Measurements from ENCODE around the gene PRIM2. TPM values are rescaled to one million over a fixed set of nuclear protein-coding genes. Genes with fewer than 3 reads are reported as not detected.
"Not testable (repeated sequence)": the region's sequence is repeated elsewhere in the genome, so short reads cannot be mapped to it uniquely, and the experiment has no call there.

PRIM2 gene
- polyA plus RNA-seq, 1 donor (not counting 4 experiments of a cell fraction or from before 2014, with no cell fraction given), result 12.8 TPM

GRCh38 chr6:57469072-57469471, 151.6 kb downstream of the PRIM2 start:
- no peaks in the 10 kb centered on the region for H3K9me1 ChIP-seq (ENCODE audit: control insufficient read depth, extremely low read depth, insufficient read depth, low read length)
- no peaks in the 10 kb centered on the region for H3K27me3 ChIP-seq (ENCODE audit: control insufficient read depth, extremely low read depth, insufficient read depth, low read length)
- dilution Hi-C loops (cut with MboI; ENCODE audit: extremely low pct_ligation_motif_present, low sequenced_read_pairs), result no loop called here
- H3K27ac ChIP-seq (ENCODE audit: control insufficient read depth, insufficient read depth, low read length), result no peak overlapping the region
- no peak overlapping the region for H2AFZ ChIP-seq (ENCODE audit: control insufficient read depth, low read length)
- no peak for DNase-seq (ENCODE audit: low read depth, low spot score)
- H3K9ac ChIP-seq (ENCODE audit: control insufficient read depth, extremely low read depth, insufficient read depth, low read length), result no peak overlapping the region
- H3K36me3 ChIP-seq (ENCODE audit: control insufficient read depth in 2 of 2, extremely low read depth in 1 of 2, insufficient read depth in 2 of 2, low read length in 2 of 2), result no peaks in the 10 kb centered on the region
- no peaks in the 10 kb centered on the region for H4K20me1 ChIP-seq (ENCODE audit: control insufficient read depth, extremely low read depth, insufficient read depth, low read length)
- H3K4me2 ChIP-seq (ENCODE audit: control insufficient read depth, extremely low read depth, insufficient read depth, low read depth, low read length), result no peak overlapping the region
- H3K9me3 ChIP-seq (ENCODE audit: control insufficient read depth, low read depth, low read length), result no peaks in the 10 kb centered on the region
- no peaks in the 10 kb centered on the region for H3K4me1 ChIP-seq (ENCODE audit: control insufficient read depth, extremely low read depth, insufficient read depth, low read length)
- no peaks in the 10 kb centered on the region for H3K79me2 ChIP-seq (ENCODE audit: control insufficient read depth, insufficient read depth, low read length)
- TF ChIP-seq, protein P1, sequence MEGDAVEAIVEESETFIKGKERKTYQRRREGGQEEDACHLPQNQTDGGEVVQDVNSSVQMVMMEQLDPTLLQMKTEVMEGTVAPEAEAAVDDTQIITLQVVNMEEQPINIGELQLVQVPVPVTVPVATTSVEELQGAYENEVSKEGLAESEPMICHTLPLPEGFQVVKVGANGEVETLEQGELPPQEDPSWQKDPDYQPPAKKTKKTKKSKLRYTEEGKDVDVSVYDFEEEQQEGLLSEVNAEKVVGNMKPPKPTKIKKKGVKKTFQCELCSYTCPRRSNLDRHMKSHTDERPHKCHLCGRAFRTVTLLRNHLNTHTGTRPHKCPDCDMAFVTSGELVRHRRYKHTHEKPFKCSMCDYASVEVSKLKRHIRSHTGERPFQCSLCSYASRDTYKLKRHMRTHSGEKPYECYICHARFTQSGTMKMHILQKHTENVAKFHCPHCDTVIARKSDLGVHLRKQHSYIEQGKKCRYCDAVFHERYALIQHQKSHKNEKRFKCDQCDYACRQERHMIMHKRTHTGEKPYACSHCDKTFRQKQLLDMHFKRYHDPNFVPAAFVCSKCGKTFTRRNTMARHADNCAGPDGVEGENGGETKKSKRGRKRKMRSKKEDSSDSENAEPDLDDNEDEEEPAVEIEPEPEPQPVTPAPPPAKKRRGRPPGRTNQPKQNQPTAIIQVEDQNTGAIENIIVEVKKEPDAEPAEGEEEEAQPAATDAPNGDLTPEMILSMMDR (optimal IDR thresholded peaks at IDR 0.05 in 1 of 3, IDR thresholded peaks at IDR 0.05 in 1 of 3, conservative IDR thresholded peaks at IDR 0.05 in 1 of 3; ENCODE audit: extremely low read depth in 1 of 3, insufficient read depth in 2 of 3, low read length in 3 of 3), result no peak
- H3K4me3 ChIP-seq (ENCODE audit: control insufficient read depth in 2 of 3, extremely low read depth in 1 of 3, insufficient read depth in 2 of 3, low read depth in 1 of 3, low read length in 3 of 3), result no peak overlapping the region
- no peak for FAIRE-seq

DNA sequence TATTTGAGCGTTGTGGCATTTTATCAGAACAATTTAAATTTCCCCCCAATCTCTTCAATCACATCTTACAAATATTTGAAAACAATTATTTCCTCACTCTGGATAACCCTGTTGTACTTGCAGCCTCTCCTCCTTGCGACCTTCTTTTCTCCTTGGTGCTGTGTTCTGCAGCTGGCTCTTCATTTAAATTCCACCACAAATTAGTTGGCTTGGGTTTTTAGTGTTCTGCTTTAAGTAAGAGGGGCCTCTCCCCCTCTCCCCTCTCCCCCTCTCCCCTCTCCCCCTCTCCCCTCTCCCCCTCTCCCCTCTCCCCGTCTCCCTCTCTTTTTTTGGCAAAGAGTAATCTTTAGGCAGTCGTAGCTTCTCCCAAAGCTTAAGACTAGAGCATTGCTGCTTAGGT, 152.7 kb downstream of the PRIM2 start:
- H3K79me2 ChIP-seq (ENCODE audit: control insufficient read depth, insufficient read depth, low read length); H3K9me3 ChIP-seq (ENCODE audit: control insufficient read depth, low read depth, low read length); DNase-seq (ENCODE audit: low read depth, low spot score); H3K4me2 ChIP-seq (ENCODE audit: control insufficient read depth, extremely low read depth, insufficient read depth, low read depth, low read length); H3K4me1 ChIP-seq (ENCODE audit: control insufficient read depth, extremely low read depth, insufficient read depth, low read length); H3K36me3 ChIP-seq (ENCODE audit: control insufficient read depth in 2 of 2, extremely low read depth in 1 of 2, insufficient read depth in 2 of 2, low read length in 2 of 2); H2AFZ ChIP-seq (ENCODE audit: control insufficient read depth, low read length); H3K4me3 ChIP-seq (ENCODE audit: control insufficient read depth in 2 of 3, extremely low read depth in 1 of 3, insufficient read depth in 2 of 3, low read depth in 1 of 3, low read length in 3 of 3); dilution Hi-C loops (cut with MboI; ENCODE audit: extremely low pct_ligation_motif_present, low sequenced_read_pairs); H3K9me1 ChIP-seq (ENCODE audit: control insufficient read depth, extremely low read depth, insufficient read depth, low read length); H3K9ac ChIP-seq (ENCODE audit: control insufficient read depth, extremely low read depth, insufficient read depth, low read length); H4K20me1 ChIP-seq (ENCODE audit: control insufficient read depth, extremely low read depth, insufficient read depth, low read length); H3K27ac ChIP-seq (ENCODE audit: control insufficient read depth, insufficient read depth, low read length); FAIRE-seq; H3K27me3 ChIP-seq (ENCODE audit: control insufficient read depth, extremely low read depth, insufficient read depth, low read length): not testable (repeated sequence)

DNA sequence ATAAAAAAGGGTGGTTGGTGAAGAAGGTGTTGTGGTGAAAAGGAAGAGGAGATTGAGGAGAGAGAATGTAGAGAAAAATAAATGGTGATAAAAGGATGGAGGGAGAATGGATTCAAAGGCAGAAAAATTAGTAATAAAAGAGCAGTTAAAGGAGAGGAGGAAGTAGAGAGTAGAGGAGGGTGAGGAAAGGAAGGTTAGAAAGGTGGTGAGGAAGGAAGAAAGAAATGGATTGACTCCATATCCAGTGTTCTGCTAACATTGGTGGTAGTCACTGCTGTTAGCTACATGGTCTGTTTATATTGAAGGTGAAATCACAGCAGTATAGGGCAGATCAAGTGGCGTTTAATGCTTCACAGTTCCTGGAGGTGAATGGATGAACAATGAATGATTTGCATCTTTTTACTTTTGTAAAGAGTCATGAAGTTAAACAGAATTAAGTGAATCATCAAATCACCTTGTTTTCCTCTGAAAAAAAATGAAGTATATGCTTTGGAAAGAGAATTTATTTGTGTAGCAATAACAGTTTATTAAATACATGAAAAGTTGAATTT, 154.0 kb downstream of the PRIM2 start:
- H3K9me3 ChIP-seq (ENCODE audit: control insufficient read depth, low read depth, low read length); dilution Hi-C loops (cut with MboI; ENCODE audit: extremely low pct_ligation_motif_present, low sequenced_read_pairs); H3K36me3 ChIP-seq (ENCODE audit: control insufficient read depth in 2 of 2, extremely low read depth in 1 of 2, insufficient read depth in 2 of 2, low read length in 2 of 2); H3K4me2 ChIP-seq (ENCODE audit: control insufficient read depth, extremely low read depth, insufficient read depth, low read depth, low read length); H3K79me2 ChIP-seq (ENCODE audit: control insufficient read depth, insufficient read depth, low read length); H2AFZ ChIP-seq (ENCODE audit: control insufficient read depth, low read length); H4K20me1 ChIP-seq (ENCODE audit: control insufficient read depth, extremely low read depth, insufficient read depth, low read length); FAIRE-seq; H3K4me1 ChIP-seq (ENCODE audit: control insufficient read depth, extremely low read depth, insufficient read depth, low read length); H3K27me3 ChIP-seq (ENCODE audit: control insufficient read depth, extremely low read depth, insufficient read depth, low read length); H3K27ac ChIP-seq (ENCODE audit: control insufficient read depth, insufficient read depth, low read length); H3K4me3 ChIP-seq (ENCODE audit: control insufficient read depth in 2 of 3, extremely low read depth in 1 of 3, insufficient read depth in 2 of 3, low read depth in 1 of 3, low read length in 3 of 3); H3K9ac ChIP-seq (ENCODE audit: control insufficient read depth, extremely low read depth, insufficient read depth, low read length); H3K9me1 ChIP-seq (ENCODE audit: control insufficient read depth, extremely low read depth, insufficient read depth, low read length); DNase-seq (ENCODE audit: low read depth, low spot score): not testable (repeated sequence)

DNA sequence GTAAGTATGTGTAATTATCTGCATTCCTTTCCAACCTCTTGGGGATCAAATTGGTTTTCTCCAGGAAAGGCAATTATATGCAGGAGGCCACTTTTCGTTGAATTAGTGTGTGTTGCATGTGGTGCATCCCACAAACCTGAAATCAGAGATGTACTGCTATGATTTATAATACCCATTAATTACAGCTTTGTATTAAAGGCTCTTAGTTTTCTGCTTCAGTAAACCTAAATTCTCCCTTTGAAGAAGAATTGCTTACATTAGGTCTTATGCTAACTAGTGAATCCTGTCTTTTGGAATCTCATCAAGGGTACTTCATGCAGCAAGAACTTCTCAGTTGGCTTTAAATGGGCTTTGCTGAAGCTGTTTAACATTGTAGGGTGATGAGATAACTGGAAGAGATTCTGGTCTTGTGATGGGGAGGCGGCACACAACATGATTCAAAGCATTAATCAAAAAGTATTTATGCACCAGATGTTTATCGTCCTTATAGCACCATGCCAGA, 155.5 kb downstream of the PRIM2 start:
- FAIRE-seq; dilution Hi-C loops (cut with MboI; ENCODE audit: extremely low pct_ligation_motif_present, low sequenced_read_pairs): not testable (repeated sequence)

More for the DNA sequence above, 155.5 kb downstream of the PRIM2 start:
- not testable (repeated sequence) for H2AFZ ChIP-seq (ENCODE audit: control insufficient read depth, low read length); DNase-seq (ENCODE audit: low read depth, low spot score); H3K79me2 ChIP-seq (ENCODE audit: control insufficient read depth, insufficient read depth, low read length); H3K27me3 ChIP-seq (ENCODE audit: control insufficient read depth, extremely low read depth, insufficient read depth, low read length); H3K4me3 ChIP-seq (ENCODE audit: control insufficient read depth in 2 of 3, extremely low read depth in 1 of 3, insufficient read depth in 2 of 3, low read depth in 1 of 3, low read length in 3 of 3); H3K9me1 ChIP-seq (ENCODE audit: control insufficient read depth, extremely low read depth, insufficient read depth, low read length); H3K9ac ChIP-seq (ENCODE audit: control insufficient read depth, extremely low read depth, insufficient read depth, low read length); H3K27ac ChIP-seq (ENCODE audit: control insufficient read depth, insufficient read depth, low read length); H3K9me3 ChIP-seq (ENCODE audit: control insufficient read depth, low read depth, low read length); H3K4me2 ChIP-seq (ENCODE audit: control insufficient read depth, extremely low read depth, insufficient read depth, low read depth, low read length); H4K20me1 ChIP-seq (ENCODE audit: control insufficient read depth, extremely low read depth, insufficient read depth, low read length); H3K4me1 ChIP-seq (ENCODE audit: control insufficient read depth, extremely low read depth, insufficient read depth, low read length); H3K36me3 ChIP-seq (ENCODE audit: control insufficient read depth in 2 of 2, extremely low read depth in 1 of 2, insufficient read depth in 2 of 2, low read length in 2 of 2)

Measured in keratinocyte (primary cell).